ENCODE data around the gene ST6GALNAC2.

Gene ST6GALNAC2

DNA sequence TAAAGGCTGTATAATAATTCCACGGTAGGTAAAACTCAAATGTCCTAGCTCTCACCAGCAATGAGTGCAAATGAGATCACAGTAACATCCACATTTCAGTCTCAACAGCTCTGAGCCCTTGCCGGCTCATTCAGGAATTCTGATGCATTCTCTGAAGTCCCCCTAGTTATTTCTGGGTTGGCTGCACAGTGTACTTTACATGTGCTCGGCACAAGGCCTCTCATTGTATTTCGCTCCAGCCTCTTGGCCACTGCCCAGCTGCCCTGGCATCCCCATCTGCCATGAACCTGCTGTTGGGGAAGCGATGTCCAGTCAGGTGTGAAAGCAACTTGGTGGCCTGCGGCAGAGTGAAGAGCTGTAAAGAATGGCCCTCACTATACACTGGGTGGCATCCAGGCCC lies 31.5 kb downstream of the ST6GALNAC2 start:
- no peak for DNase-seq (ENCODE audit: low spot score)

DNA sequence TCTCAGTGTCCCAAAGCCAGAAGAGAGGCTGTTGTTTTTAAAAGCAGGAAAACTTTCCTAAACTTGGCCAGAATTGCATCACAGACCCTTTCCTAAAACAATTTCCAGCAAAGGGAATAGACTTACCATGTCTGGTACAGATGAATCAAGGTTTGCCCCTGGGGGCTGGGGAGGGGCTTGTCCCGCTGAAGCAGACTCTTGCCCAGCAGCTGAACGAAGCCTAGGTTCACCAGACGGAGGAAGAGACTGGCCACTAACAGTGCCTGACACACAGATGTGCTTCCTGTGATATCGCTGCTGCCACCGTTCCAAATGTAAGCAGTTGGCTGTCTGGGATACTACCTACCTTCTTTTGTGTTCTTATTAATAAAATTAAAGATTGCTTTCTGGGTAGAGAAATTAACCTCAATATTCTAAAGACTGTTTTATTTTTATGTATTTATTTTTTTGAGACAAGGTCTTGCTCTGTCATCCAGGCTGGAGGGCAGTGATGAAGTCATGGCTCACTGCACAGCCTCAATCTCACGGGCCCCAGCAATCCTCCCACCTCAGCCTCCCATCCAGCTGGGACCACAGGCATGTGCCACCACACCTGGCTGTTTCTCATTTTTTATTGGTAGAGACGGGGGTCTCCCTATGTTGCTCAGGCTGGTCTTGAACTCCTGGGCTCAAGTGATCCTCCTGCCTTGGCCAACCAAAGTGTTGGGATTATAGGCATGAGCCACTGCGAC lies 32.3 kb downstream of the ST6GALNAC2 start:
- DNase-seq (ENCODE audit: low spot score) = no peak

DNA sequence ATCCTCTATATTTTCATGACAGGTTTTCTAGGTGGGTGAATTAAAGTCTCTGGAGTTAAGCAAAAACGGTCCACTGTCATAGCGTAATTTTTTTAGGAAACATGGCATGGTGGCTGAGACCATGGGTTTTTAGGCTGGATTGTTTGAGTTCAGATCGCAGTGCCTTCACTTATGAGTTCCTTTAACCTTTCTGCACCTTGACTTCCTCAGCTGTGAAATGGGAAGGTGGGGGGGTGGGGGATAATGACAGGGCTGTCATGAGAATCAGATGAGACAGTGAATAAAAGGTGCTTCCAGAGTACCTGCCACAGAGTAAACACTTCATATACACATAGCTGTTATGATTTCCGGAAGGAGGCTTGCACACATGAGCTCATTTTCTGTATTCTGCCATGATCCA lies 34.0 kb downstream of the ST6GALNAC2 start:
- DNase-seq (ENCODE audit: low spot score) = no peak

DNA sequence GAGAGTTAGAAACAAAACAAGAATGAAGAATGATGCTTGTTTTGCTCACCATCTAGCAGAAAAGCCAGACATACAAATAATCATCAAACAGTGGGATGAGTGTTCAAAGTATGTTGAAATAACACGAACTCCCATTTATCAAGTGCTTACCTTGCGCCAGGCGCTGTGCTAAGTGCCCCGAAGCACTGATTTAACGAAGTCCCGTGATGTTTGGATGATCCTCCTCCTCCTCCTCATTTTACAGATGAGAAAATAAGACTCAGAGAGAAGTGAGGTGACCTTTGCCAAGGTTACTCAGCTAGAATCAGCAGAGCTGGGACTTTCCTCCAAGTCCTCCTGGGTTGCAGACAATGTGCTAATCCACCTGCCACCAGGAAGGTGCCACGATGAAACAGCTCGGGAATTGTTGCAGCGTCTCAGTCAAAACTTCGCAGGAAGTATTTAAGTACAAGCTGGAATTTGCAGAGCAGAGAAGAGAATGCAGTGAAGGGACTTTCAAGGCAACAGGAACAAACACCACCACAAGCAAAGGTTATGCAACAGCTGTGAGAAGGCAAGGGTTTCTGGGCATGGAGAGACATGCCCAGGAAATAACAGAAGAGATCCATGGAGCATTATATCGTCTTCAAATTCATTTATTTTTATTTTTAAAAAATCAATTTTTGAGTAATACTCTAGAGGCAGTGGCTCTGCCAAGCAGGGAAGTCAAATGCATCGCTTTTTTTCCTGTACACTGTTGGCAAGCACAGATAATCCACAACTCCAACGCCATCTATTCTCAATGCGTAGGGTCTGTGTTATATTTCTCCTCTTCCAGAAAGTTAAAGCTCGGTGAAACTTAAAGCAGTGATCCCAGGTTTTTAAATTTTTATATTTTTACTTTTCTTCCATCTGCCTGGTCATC lies 34.7 kb downstream of the ST6GALNAC2 start:
- no peak for DNase-seq (ENCODE audit: low spot score)

DNA sequence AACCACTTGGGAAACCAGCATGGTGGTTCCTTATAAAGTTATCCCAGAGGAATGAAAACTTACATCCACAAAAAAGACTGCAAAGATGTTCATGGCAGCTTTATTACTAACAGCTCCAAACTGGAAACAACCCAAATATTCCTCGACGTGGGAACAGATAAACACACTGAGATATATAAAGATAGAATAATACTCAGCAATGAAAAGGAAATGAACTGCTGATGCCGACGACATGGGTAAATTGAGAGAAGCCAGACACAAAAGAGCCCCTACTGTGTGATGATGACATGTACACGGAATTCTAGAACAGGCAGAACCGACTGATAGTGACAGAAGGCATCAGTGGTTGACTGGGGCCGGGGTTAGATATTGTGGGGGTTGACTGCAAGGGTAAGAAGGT lies 36.1 kb downstream of the ST6GALNAC2 start:
- no peak for DNase-seq (ENCODE audit: low spot score)

DNA sequence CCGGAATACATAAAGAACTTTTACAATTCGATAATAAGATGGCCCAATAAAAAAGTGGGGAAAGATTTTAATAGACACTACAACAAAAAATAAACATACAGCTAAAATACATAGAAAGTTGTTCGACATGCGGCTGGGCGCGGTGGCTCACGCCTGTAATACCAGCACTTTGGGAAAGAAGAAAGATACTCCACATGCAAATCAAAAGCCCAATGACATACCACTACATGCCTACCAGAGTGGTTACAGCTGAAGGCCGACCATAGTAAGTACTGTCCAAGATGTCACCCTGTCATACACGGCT lies 36.5 kb downstream of the ST6GALNAC2 start:
- DNase-seq (ENCODE audit: low spot score) = no peak

DNA sequence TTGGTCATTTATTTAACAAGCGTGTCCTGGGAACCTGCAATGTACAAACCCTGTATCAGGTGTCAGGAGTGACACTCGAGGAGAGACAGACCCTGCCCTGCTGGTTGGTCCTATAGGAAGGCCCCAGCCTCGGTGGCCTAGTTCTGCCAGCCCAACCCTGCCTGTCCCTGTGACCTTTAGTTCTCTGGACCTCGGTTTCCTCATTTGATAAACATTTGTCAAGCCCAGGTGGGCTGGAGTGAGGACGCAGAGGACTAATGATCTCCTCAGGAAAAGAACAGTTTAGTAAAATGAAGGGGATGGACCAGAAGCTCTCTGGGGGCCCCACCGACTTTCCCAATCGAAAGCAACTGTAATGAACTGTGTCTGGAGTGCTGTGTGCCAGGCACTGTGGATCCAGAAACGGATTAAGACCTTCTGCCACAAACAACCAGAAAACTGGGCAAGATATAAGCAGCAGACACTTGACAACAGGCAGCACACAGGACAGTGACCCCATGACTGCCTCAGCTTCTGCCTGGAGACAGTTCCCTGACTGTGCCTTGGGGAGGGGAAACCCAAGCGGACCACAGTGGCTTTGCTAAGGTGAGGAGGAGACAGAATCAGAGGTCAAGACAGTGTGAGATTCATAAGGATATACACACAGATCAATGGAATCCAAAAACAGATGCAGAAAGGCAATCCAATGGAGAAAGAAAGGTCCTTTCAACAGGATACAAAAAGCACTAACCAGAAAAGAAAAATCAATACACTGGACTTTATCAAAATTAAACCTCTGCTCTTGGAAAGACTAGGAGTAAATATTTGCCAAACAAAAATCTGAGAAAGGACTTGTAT lies 37.1 kb downstream of the ST6GALNAC2 start:
- DNase-seq (ENCODE audit: low spot score) = no peak

DNA sequence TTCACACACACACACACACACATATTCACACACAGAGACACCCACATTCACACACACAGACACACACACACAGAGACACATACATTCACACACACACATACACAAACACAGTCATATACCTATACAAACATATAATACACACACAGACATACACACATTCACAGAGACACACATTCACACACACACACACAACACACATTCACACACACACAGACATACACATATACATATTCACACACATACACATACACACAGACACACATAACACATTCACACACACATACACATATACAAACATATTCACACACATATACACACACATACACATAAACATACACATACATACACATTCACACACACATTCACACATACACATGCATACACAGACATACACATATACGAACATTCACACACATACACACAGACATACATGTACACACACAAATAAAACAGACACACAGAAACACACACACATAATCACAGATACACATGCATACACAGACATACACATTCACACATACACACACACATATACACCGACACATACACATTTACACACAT lies 37.9 kb downstream of the ST6GALNAC2 start:
- no peak for DNase-seq (ENCODE audit: low spot score)

DNA sequence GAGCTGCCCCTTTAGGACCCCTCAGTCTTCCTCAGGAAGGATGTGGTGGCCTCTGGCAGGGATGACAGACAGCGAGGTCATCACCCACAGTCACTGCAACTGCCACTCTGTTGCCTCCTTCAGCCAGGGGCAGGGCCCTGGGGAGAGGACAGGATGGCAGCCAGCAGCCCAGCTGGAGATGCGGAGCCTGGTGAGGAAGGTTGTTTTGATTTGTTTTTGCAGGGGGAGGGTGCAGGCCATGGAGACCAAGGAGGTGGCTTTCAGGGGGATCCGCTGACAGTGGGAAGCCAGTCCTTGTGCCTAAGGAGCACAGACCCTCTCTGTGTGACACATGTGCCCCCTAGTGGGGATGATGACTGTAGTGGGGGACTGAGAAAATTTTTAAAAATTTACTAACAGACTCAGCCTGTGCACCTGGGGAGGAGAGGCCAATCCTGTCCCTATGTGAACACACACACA lies 38.4 kb downstream of the ST6GALNAC2 start:
- DNase-seq (ENCODE audit: low spot score) = peak; percentile 63

DNA sequence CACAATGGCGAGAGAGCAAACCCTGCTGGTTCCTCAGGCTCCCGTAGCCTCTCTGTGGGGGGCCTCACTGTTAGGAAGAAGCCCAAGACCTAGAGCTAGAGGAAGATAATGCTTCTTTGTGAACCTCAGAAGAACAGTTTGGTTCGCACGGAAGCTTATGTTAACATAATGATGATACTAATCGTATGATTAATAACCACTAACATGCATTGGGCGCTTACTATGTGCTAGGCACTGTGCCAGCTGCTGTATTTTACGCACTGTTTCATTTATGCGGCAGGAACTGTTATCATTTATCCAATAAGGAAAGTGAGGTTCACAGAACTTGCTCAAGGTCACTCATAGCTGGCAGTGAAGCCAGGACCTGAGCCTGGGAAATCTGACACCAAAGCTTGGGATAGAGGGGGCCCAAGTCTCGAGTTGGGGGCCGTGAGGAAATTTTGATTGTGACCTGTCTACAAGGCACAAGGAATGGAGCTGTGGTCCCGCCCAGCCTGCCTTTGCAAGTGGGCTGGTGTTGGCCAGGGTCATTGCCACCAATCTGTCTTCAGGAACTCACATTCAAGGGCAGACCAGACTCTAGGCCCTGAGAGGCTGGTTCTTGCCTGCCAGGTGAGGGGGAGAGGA lies 39.0 kb downstream of the ST6GALNAC2 start:
- peak; percentile 72 for DNase-seq (ENCODE audit: low spot score)

DNA sequence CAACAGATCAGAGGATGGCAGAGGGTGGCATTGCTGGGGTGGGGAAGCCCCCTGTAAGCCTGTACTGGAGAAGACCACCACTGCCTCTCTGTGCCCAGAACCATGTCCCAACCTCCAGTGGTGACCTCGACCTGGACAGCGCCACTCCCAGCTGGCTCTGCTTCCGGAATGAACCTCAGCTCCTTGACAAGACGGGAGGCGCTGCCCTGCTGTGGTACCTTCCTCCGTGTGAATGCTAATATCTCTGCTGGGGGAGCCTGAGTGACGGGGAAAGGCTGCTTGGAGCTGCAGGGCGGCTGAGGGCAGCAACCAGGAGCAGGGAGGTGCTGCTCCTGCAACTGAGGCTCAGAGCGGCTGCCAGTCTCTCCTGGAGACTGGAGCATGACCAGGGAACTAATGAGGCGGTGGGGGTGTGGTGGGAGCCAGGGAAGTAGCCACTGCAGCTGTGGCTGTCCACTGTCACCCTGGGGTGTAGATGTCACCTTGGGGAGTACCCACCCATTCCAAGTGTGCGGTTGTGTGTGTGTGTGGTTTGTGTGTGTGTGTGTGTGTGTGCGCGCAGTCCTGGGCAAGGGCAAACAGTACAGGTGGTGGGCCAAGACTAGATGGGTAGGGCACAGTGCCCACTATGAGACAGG lies 39.6 kb downstream of the ST6GALNAC2 start:
- no peak for DNase-seq (ENCODE audit: low spot score)

DNA sequence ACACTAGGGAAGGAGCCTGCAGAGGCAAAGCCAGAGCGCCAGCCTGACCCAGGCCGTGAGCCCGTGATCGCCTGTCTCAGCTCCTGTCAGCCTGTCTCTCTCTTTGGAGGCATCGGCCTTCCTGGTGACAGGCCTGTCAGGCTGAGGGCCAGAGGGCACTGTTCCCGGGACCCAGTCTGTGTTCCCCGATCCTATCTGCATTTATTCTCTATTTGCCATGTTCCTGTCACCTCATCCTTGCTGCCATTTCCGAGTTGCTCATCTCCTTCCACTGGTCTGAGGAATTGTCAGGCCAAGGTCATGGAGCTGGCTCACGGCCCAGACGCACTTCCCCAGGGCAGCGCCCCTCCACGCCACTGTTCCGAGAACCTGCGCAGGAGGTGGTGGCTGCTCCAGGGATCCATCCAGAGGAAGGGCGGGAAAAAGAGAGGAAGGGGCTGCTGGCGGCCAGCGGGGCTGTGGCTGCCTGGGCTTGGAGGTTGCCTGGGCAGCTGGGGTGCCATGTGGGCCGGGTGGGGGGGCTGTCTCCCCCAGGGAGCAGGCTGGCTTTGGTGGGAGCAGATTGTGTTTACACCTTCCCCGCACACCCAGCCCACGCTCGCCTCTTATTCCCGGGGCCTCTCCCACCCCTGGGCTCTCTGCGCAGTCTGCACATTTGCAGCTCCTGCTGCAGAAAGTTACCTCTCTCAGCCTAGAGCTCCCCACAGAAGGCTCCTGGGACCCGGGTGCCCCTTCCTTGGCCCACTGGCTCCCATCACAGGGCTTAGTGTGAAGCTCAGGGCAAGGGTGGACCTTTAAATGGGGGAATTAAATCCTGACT lies 40.9 kb downstream of the ST6GALNAC2 start:
- DNase-seq (ENCODE audit: low spot score) = peak; percentile 15

DNA sequence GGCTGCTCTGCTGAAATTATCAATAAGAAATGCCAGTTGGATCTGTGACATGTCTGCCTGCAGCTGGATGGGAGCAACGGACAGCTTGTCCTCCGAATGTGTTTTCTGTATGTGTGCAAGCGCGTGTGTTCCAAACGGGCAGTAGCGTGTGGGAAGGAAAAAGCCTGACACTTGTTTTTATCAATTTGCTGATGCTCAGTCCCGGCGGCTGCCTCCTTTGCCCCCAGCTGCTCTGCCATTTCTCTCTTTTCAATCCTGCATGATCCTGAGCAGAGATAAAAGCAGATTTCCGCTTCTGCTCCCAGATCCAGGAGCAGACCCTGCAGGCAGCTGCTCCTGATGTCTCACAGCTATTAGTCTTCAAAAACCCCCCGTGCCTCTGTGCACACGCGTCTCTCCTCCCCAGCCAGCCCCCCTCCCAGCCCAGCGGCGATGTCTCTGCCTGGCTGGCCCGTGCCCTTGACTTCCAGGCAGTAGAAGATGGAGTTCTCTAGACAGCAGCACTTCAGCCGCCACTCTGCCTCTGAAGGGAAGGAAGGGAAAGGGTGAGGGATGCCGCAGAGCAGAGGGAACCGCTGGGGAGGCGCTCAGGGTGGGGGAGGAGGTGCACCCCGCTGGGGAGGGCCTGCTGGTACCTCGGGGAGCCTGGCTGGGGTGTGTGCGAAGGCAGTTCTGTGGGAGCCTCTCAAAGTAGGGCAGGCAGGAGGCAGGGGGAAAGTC lies 41.7 kb downstream of the ST6GALNAC2 start:
- no peak for DNase-seq (ENCODE audit: low spot score)

DNA sequence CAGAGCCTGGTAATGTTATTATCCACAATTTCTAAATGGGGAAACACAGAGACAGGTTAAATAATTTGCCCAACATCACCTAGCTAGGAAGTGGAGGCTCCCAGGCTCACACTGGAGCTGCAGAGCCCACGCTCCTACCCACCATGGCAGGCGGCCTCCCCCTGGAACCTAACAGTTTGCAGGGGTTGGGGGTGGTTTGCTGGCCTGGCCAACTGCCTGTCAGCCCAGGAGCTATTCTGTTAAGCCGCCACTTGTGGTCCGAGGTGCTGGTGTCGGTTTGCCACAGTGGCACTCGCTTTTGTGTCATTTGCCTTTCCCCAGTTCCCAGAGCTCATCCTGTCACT lies 42.2 kb downstream of the ST6GALNAC2 start:
- no peak for DNase-seq (ENCODE audit: low spot score)

DNA sequence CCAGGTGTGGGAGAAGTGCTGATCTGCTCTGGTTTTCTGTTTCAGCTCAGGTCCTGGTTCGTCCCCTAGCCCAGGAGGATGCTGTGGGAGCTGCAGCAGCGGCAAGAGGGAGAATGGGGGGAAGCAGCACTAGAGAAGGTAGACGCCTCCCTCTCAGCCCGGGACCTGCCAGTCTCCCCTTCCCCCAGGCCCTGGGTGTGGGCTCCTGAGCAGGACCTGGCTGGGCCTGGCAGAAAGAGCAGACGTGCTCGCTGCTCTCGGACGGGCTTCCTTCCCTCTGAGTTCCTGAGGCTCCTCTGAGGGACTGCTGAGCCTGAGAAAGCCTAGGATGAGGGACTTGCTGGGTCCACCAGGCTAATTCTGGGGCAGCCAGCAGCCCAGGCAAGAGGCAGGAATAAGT lies 42.7 kb downstream of the ST6GALNAC2 start:
- no peak for DNase-seq (ENCODE audit: low spot score)

DNA sequence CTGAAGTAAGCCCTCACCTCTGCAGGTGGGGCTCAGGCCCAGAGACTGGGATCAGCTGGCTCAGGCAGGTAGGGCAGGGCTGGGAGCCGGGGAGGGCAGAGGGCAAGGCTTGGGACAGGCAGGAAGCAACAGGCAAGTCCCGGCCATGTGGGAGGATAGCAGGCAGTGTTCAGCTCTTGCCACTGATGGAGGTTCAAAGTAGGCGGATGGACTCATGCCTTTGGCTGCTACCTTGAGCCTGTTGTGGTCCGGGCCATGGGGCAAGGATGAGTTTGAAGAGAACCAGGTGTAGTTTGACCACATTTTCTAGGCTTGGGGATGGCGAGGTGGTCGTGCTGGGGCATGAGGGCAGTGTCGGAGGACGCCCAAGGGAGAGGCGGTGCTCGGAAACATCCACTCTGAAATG lies 43.1 kb downstream of the ST6GALNAC2 start:
- DNase-seq (ENCODE audit: low spot score) = no peak

DNA sequence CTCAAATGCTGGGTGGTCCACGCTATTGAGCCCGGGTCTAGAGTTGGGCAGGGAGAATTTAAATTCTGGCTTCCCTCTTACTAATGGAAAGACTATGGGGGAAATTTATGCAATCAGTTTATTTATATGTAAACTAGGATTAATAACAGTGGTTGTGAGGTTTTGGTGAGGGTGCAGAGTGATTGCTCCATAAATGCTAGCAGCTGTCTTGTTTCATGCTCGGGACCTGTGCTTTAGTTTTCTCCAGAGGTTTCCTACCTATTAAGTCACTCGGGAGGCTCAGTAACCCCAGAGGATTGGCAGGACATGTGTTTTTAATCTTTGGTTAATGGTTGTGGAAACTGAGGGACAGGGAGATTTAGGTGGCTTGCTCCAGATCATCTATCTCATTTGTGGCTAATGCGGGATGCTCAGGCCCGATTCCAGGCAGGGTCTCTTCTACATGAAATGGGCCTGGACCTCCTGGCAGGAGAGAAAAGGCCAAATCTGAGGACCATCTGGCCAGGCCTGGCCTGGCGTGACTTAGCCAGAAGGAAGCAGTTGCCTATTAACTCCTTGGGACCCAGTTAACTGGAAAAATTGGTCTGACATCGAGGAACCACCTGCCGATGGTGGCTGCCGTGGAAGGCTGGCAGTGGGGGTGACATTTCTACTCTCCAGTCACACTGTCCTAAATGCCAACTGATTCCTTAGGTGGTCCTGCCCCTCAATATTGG lies 43.8 kb downstream of the ST6GALNAC2 start:
- DNase-seq (ENCODE audit: low spot score) = no peak

DNA sequence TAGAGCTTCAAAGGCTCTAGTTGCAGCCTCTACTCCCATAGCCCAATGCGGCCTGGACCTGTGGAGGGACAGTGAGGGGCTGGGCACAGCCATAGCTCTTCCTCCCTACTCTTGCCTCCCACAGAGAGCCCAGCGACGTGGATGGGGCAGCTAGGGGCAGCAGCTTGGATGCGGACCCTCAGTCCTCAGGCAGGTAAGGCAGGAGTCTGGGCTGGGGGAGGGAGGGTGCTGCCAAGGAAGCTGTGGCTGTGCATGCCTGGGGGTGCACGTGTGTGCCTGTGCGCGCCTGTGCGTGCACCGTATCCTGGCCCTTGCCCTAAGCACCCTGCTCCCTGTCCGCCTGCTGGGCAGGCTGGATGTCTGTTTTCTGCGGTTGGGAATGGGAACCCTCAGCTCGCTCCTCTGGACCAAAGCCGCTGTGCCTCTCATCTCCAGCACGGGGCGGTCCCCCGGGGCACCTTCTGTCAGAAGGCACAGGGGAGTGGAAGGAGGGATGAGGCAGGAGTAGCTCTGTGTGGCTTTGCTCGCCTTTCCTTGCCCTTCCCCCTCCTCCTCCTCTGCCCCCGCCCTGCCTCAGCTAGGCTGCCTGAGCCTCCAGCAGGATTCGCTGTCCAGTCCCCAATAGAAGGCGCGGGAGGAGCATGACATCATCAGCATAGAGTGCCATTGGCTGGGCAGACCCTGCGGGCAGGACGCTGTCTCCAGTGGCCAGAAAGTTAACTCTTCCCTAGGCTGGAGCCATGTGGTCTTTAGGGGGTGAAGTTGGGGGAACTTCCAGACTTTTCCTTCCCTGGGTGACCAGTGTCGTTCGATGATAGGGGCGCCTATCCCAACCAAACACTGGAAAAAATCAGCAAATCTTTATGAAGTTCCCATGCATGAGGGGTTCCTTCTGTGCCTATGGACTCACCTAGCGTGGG lies 45.0 kb downstream of the ST6GALNAC2 start:
- peak; percentile 99 for DNase-seq (ENCODE audit: low spot score)
